Liver (tissue), 3 donors: ENCODE results near the gene MED28.

Source experiments
- ATF3 ChIP-seq: IDR thresholded peaks from 2 replicates; pipeline ENCODE4 v1.6.1; 2016; ENCODE audit warnings: antibody characterized with exemption
- EGR1 ChIP-seq, 2 donors: IDR thresholded peaks; 2 replicates each; pipeline ENCODE4 v1.6.1; 2016 to 2018; ENCODE audit warnings: antibody characterized with exemption in 2 of 2, low read depth in 2 of 2
- FOXA1 ChIP-seq: IDR thresholded peaks from 2 replicates; pipeline ENCODE4 v1.6.1; 2016; ENCODE audit warnings: antibody characterized with exemption
- FOXA2 ChIP-seq: IDR thresholded peaks from 2 replicates; pipeline ENCODE4 v1.6.1; 2016; ENCODE audit warnings: antibody characterized with exemption
- GABPA ChIP-seq, 2 donors: IDR thresholded peaks in 1 of 2; conservative IDR thresholded peaks in 1 of 2; 2 replicates each; pipeline ENCODE4 v1.6.1; 2016; ENCODE audit warnings: antibody characterized with exemption in 2 of 2, mild to moderate bottlenecking in 1 of 2, moderate library complexity in 1 of 2
- JUND ChIP-seq, 2 donors: IDR thresholded peaks; 2 replicates each; pipeline ENCODE4 v1.6.1; 2016; ENCODE audit warnings: antibody characterized with exemption in 2 of 2
- MAX ChIP-seq: IDR thresholded peaks from 2 replicates; pipeline ENCODE4 v1.6.1; 2016; ENCODE audit warnings: antibody characterized with exemption
- RAD21 ChIP-seq, 2 donors: IDR thresholded peaks; 2 replicates each; pipeline ENCODE4 v1.6.1; 2016; ENCODE audit warnings: antibody characterized with exemption in 2 of 2, mild to moderate bottlenecking in 2 of 2
- SP1 ChIP-seq: IDR thresholded peaks from 2 replicates; pipeline ENCODE4 v1.6.1; 2018; ENCODE audit warnings: antibody characterized with exemption, mild to moderate bottlenecking
- TAF1 ChIP-seq: conservative IDR thresholded peaks from 2 replicates; pipeline ENCODE4 v1.6.1; 2016; ENCODE audit warnings: antibody characterized with exemption, mild to moderate bottlenecking
- YY1 ChIP-seq: IDR thresholded peaks from 2 replicates; pipeline ENCODE4 v1.6.1; 2016; ENCODE audit warnings: antibody characterized with exemption, mild to moderate bottlenecking
- TF ChIP-seq, protein P1 (sequence below): fragments of 150-350 bp; IDR thresholded peaks from 2 replicates; pipeline ENCODE4 v1.5.1; 2017; ENCODE audit warnings: improper control_type of control experiment, low read depth, low read length; ENCODE audit not compliant: missing input control
- TF ChIP-seq, protein P2 (sequence below): IDR thresholded peaks from 2 replicates; pipeline ENCODE4 v1.6.1; 2016; ENCODE audit warnings: antibody characterized with exemption, mild to moderate bottlenecking
- donor health status: healthy.
- donor health status: healthy.

DNA sequence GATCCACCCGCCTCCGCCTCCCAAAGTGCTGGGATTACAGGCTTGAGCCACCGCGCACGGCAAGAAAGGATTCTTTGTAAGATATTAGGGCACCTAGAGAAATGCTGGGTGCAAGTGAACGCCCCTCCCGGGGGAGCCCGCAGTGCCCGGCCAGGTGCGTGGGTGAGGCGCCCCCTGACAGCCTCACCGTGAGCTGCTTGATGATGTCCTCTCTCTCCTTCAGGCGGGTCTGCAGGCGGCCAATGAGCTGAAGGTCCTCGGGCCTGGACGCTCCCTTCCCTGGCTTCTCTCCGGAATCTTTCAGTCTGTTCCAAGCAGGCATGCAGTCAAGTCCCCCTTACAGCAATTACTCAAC, 21.9 kb downstream of the MED28 start:
- TF ChIP-seq, protein P1, sequence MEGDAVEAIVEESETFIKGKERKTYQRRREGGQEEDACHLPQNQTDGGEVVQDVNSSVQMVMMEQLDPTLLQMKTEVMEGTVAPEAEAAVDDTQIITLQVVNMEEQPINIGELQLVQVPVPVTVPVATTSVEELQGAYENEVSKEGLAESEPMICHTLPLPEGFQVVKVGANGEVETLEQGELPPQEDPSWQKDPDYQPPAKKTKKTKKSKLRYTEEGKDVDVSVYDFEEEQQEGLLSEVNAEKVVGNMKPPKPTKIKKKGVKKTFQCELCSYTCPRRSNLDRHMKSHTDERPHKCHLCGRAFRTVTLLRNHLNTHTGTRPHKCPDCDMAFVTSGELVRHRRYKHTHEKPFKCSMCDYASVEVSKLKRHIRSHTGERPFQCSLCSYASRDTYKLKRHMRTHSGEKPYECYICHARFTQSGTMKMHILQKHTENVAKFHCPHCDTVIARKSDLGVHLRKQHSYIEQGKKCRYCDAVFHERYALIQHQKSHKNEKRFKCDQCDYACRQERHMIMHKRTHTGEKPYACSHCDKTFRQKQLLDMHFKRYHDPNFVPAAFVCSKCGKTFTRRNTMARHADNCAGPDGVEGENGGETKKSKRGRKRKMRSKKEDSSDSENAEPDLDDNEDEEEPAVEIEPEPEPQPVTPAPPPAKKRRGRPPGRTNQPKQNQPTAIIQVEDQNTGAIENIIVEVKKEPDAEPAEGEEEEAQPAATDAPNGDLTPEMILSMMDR, result no peak
- TF ChIP-seq JUND (IDR thresholded peaks at IDR 0.05) (no peak), YY1 (no peak), SP1 (no peak), RAD21 (IDR thresholded peaks at IDR 0.05) (no peak), ATF3 (no peak), TAF1 (no peak), FOXA1 (no peak), MAX (no peak), EGR1 (IDR thresholded peaks at IDR 0.05; ENCODE audit: low read depth in 2 of 2) (no peak), GABPA (IDR thresholded peaks at IDR 0.05 in 1 of 2, conservative IDR thresholded peaks at IDR 0.05 in 1 of 2) (no peak), FOXA2 (no peak)
- TF ChIP-seq, protein P2, sequence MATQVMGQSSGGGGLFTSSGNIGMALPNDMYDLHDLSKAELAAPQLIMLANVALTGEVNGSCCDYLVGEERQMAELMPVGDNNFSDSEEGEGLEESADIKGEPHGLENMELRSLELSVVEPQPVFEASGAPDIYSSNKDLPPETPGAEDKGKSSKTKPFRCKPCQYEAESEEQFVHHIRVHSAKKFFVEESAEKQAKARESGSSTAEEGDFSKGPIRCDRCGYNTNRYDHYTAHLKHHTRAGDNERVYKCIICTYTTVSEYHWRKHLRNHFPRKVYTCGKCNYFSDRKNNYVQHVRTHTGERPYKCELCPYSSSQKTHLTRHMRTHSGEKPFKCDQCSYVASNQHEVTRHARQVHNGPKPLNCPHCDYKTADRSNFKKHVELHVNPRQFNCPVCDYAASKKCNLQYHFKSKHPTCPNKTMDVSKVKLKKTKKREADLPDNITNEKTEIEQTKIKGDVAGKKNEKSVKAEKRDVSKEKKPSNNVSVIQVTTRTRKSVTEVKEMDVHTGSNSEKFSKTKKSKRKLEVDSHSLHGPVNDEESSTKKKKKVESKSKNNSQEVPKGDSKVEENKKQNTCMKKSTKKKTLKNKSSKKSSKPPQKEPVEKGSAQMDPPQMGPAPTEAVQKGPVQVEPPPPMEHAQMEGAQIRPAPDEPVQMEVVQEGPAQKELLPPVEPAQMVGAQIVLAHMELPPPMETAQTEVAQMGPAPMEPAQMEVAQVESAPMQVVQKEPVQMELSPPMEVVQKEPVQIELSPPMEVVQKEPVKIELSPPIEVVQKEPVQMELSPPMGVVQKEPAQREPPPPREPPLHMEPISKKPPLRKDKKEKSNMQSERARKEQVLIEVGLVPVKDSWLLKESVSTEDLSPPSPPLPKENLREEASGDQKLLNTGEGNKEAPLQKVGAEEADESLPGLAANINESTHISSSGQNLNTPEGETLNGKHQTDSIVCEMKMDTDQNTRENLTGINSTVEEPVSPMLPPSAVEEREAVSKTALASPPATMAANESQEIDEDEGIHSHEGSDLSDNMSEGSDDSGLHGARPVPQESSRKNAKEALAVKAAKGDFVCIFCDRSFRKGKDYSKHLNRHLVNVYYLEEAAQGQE, result no peak
